ENCODE results near the gene KCNK17. TPM values are rescaled to one million over a fixed set of nuclear protein-coding genes. Genes with fewer than 3 reads are reported as not detected.

KCNK17 gene
- total RNA-seq, 1 experiment from 2014 or later, result not detected

DNA sequence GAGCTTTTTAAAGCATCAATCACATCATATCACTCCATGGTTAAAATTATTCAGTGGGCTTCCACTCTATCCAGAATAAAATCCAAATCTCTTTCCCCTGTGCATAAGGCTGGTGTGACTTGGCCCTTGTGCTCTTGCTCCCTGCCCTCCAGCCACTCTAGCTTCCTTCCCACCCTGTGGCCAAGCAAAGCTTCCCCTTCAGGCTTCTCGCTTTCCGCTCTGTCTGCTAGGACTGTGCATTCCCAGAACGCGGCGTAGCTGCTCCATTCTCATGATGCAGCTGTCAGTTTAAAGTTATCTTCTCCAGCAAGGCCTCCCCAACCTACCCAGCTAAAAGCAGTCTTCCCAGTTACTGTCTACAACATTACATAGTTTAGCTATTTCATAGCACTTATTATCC is 27.7 kb upstream of the KCNK17 start:
- no TSS peak for BruUV-seq (replicated peaks)
- peaks cover 6% of the 10 kb centered on the region; the same call in 1 of the 2 replicates for H3K27me3 ChIP-seq (ENCODE audit: control insufficient read depth, insufficient read depth, low read length)
- intact Hi-C loops (cut with micrococcal nuclease; ENCODE audit: unreplicated experiment), result no loop called here
- no peak for TF ChIP-seq TCF7L2 (IDR thresholded peaks at IDR 0.05; ENCODE audit: low read depth, low read length)
- TF ChIP-seq POLR2AphosphoS5 (IDR thresholded peaks at IDR 0.05; ENCODE audit: low read depth, low read length), result no peak
- TF ChIP-seq, protein P1, sequence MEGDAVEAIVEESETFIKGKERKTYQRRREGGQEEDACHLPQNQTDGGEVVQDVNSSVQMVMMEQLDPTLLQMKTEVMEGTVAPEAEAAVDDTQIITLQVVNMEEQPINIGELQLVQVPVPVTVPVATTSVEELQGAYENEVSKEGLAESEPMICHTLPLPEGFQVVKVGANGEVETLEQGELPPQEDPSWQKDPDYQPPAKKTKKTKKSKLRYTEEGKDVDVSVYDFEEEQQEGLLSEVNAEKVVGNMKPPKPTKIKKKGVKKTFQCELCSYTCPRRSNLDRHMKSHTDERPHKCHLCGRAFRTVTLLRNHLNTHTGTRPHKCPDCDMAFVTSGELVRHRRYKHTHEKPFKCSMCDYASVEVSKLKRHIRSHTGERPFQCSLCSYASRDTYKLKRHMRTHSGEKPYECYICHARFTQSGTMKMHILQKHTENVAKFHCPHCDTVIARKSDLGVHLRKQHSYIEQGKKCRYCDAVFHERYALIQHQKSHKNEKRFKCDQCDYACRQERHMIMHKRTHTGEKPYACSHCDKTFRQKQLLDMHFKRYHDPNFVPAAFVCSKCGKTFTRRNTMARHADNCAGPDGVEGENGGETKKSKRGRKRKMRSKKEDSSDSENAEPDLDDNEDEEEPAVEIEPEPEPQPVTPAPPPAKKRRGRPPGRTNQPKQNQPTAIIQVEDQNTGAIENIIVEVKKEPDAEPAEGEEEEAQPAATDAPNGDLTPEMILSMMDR (IDR thresholded peaks at IDR 0.05), result no peak
- TF ChIP-seq, protein P2, sequence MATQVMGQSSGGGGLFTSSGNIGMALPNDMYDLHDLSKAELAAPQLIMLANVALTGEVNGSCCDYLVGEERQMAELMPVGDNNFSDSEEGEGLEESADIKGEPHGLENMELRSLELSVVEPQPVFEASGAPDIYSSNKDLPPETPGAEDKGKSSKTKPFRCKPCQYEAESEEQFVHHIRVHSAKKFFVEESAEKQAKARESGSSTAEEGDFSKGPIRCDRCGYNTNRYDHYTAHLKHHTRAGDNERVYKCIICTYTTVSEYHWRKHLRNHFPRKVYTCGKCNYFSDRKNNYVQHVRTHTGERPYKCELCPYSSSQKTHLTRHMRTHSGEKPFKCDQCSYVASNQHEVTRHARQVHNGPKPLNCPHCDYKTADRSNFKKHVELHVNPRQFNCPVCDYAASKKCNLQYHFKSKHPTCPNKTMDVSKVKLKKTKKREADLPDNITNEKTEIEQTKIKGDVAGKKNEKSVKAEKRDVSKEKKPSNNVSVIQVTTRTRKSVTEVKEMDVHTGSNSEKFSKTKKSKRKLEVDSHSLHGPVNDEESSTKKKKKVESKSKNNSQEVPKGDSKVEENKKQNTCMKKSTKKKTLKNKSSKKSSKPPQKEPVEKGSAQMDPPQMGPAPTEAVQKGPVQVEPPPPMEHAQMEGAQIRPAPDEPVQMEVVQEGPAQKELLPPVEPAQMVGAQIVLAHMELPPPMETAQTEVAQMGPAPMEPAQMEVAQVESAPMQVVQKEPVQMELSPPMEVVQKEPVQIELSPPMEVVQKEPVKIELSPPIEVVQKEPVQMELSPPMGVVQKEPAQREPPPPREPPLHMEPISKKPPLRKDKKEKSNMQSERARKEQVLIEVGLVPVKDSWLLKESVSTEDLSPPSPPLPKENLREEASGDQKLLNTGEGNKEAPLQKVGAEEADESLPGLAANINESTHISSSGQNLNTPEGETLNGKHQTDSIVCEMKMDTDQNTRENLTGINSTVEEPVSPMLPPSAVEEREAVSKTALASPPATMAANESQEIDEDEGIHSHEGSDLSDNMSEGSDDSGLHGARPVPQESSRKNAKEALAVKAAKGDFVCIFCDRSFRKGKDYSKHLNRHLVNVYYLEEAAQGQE (IDR thresholded peaks at IDR 0.05; ENCODE audit: insufficient read depth in 1 of 2, low read depth in 2 of 2, low read length in 1 of 2), result no peak
- TF ChIP-seq SIN3A (IDR thresholded peaks at IDR 0.05; ENCODE audit: borderline replicate concordance, insufficient read depth, low read depth, low read length), result no peak
- no peaks in the 10 kb centered on the region for H3K9me3 ChIP-seq (ENCODE audit: control insufficient read depth, insufficient read depth, low read depth, low read length)
- POLR2A ChIA-PET, result interaction anchor here (0.5 kb wide), 1 partner anchor 639 kb away, joined by 3 read pairs; no protein-coding TSS in a partner anchor
- CTCF ChIA-PET, result no interaction called here
- no peaks in the 10 kb centered on the region for H3K4me1 ChIP-seq (ENCODE audit: control insufficient read depth, insufficient read depth, low read length)
- ATAC-seq (no peak), DNase-seq (ENCODE audit: low read depth, low spot score) (no peak)
- no peak overlapping the region for H3K4me3 ChIP-seq (ENCODE audit: low read depth in 2 of 2, low read length in 2 of 2)
- H3K36me3 ChIP-seq (ENCODE audit: control insufficient read depth, insufficient read depth, low read length), result no peaks in the 10 kb centered on the region
- in situ Hi-C loops (cut with HindIII; ENCODE audit: low pct_unique_long_range_greater_than_20kb, low sequenced_read_pairs), result no loop called here
- H3K27ac ChIP-seq (ENCODE audit: low read length), result no peak overlapping the region

DNA sequence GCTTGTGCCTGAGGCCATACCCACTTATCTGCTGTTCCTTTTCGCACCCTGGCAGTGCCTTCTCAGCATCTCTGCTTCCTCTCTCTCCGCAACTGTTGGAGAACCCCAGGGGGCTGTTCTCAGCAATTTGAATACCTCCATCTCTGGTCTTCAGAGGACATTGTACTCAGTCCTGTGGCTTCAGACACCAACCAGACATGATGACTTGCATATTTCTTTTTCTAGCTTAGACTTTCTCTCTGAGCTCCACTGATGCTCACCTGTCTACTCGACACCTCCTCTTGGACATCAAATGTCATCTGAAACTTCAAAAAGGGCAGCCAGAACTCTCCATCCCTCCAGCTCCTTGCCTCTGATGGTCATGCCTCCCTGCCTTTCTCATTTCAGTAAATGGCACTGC is 27.1 kb upstream of the KCNK17 start:
- TF ChIP-seq, protein P1 (IDR thresholded peaks at IDR 0.05), result no peak
- TF ChIP-seq SIN3A (IDR thresholded peaks at IDR 0.05; ENCODE audit: borderline replicate concordance, insufficient read depth, low read depth, low read length), result no peak
- no peak for TF ChIP-seq TCF7L2 (IDR thresholded peaks at IDR 0.05; ENCODE audit: low read depth, low read length)
- TF ChIP-seq POLR2AphosphoS5 (IDR thresholded peaks at IDR 0.05; ENCODE audit: low read depth, low read length), result no peak
- TF ChIP-seq, protein P2 (IDR thresholded peaks at IDR 0.05; ENCODE audit: insufficient read depth in 1 of 2, low read depth in 2 of 2, low read length in 1 of 2), result no peak
- peaks cover 6% of the 10 kb centered on the region; the same call in 1 of the 2 replicates for H3K27me3 ChIP-seq (ENCODE audit: control insufficient read depth, insufficient read depth, low read length)
- no peak overlapping the region for H3K4me3 ChIP-seq (ENCODE audit: low read depth in 2 of 2, low read length in 2 of 2)
- CTCF ChIA-PET, result no interaction called here
- BruUV-seq (replicated peaks), result no TSS peak
- H3K27ac ChIP-seq (ENCODE audit: low read length), result no peak overlapping the region
- no peaks in the 10 kb centered on the region for H3K9me3 ChIP-seq (ENCODE audit: control insufficient read depth, insufficient read depth, low read depth, low read length)
- POLR2A ChIA-PET, result no interaction called here
- H3K36me3 ChIP-seq (ENCODE audit: control insufficient read depth, insufficient read depth, low read length), result no peaks in the 10 kb centered on the region
- no peak for DNase-seq (ENCODE audit: low read depth, low spot score)
- no peaks in the 10 kb centered on the region for H3K4me1 ChIP-seq (ENCODE audit: control insufficient read depth, insufficient read depth, low read length)
- in situ Hi-C loops (cut with HindIII; ENCODE audit: low pct_unique_long_range_greater_than_20kb, low sequenced_read_pairs), result no loop called here
- intact Hi-C loops (cut with micrococcal nuclease; ENCODE audit: unreplicated experiment), result no loop called here
- ATAC-seq, result no peak

Data from Panc1 (cell line).